Muscle layer of colon (tissue), 2 donors: ENCODE results near the gene TLE3.

Experiments
- H3K27ac ChIP-seq: one replicate; pipeline ENCODE4 v1.7.0; 2013; ENCODE audit warnings: low read depth, mild to moderate bottlenecking, low read length, moderate library complexity
- H3K27me3 ChIP-seq, 2 donors: one replicate each; pipeline ENCODE4 v1.7.0; 2013; ENCODE audit warnings: low read length in 2 of 2, mild to moderate bottlenecking in 2 of 2; ENCODE audit not compliant: insufficient read depth in 2 of 2, control insufficient read depth in 1 of 2
- H3K36me3 ChIP-seq: one replicate; pipeline ENCODE4 v1.7.0; 2013; ENCODE audit warnings: mild to moderate bottlenecking, low read length; ENCODE audit not compliant: insufficient read depth
- H3K4me1 ChIP-seq: one replicate; pipeline ENCODE4 v1.7.0; 2013; ENCODE audit warnings: mild to moderate bottlenecking, low read length; ENCODE audit not compliant: insufficient read depth
- H3K4me3 ChIP-seq, 2 donors: one replicate each; pipeline ENCODE4 v1.7.0; 2013; ENCODE audit warnings: low read length in 2 of 2, low read depth in 1 of 2, mild to moderate bottlenecking in 1 of 2, moderate library complexity in 1 of 2
- H3K9ac ChIP-seq: one replicate; pipeline ENCODE4 v1.7.0; 2013; ENCODE audit warnings: low read length
- H3K9me3 ChIP-seq: one replicate; pipeline ENCODE4 v1.7.0; 2013; ENCODE audit warnings: mild to moderate bottlenecking, low read length
- donor health status: abdominal sarcoma.
- donor health status: Adenocarcinoma of cecum.

TLE3 gene

GRCh38 chr15:70109531-70109930 is 11.8 kb upstream of the TLE3 start:
- H3K9ac ChIP-seq = no peak overlapping the region
- no peaks in the 10 kb centered on the region for H3K27me3 ChIP-seq
- no peak overlapping the region for H3K27ac ChIP-seq
- H3K4me3 ChIP-seq = no peak overlapping the region
- no peaks in the 10 kb centered on the region for H3K9me3 ChIP-seq
- peaks cover 9% of the 10 kb centered on the region for H3K4me1 ChIP-seq
- H3K36me3 ChIP-seq = no peaks in the 10 kb centered on the region

GRCh38 chr15:70103880-70104626 is 6.3 kb upstream of the TLE3 start:
- Histone ChIP-seq H3K9me3 (no peaks in the 10 kb centered on the region), H3K4me3 (no peak overlapping the region), H3K9ac (no peak overlapping the region), H3K27me3 (no peaks in the 10 kb centered on the region), H3K4me1 (peaks cover 19% of the 10 kb centered on the region), H3K27ac (no peak overlapping the region), H3K36me3 (no peaks in the 10 kb centered on the region)

GRCh38 chr15:70102827-70103226 is 5.1 kb upstream of the TLE3 start:
- Histone ChIP-seq H3K27ac (no peak overlapping the region), H3K9ac (no peak overlapping the region), H3K9me3 (no peaks in the 10 kb centered on the region), H3K4me1 (peaks cover 28% of the 10 kb centered on the region), H3K36me3 (no peaks in the 10 kb centered on the region), H3K4me3 (no peak overlapping the region), H3K27me3 (no peaks in the 10 kb centered on the region)

- Histone ChIP-seq H3K36me3 (no peaks in the 10 kb centered on the region), H3K27me3 (no peaks in the 10 kb centered on the region), H3K9ac (no peak overlapping the region), H3K4me1 (peaks cover 28% of the 10 kb centered on the region), H3K4me3 (no peak overlapping the region), H3K27ac (peak overlapping the region; percentile 97), H3K9me3 (no peaks in the 10 kb centered on the region)
These were observed 3.9 kb upstream of the TLE3 start for GRCh38 chr15:70101459-70102113.

- Histone ChIP-seq H3K9ac (no peak overlapping the region), H3K27me3 (no peaks in the 10 kb centered on the region), H3K27ac (peak overlapping the region; percentile 97), H3K4me1 (peaks cover 28% of the 10 kb centered on the region), H3K4me3 (peak overlapping the region in 1 of 2 donors; percentile 58), H3K9me3 (no peaks in the 10 kb centered on the region), H3K36me3 (no peaks in the 10 kb centered on the region)
These were observed 3.0 kb upstream of the TLE3 start for GRCh38 chr15:70100474-70101341.

GRCh38 chr15:70099967-70100473 is 2.3 kb upstream of the TLE3 start:
- Histone ChIP-seq H3K27ac (peak overlapping the region; percentile 97), H3K36me3 (no peaks in the 10 kb centered on the region), H3K4me1 (peaks cover 30% of the 10 kb centered on the region), H3K27me3 (no peaks in the 10 kb centered on the region), H3K9me3 (no peaks in the 10 kb centered on the region), H3K4me3 (peak overlapping the region in 1 of 2 donors; percentile 58), H3K9ac (no peak overlapping the region)

- Histone ChIP-seq H3K27ac (peak overlapping the region; percentile 97), H3K36me3 (no peaks in the 10 kb centered on the region), H3K9me3 (no peaks in the 10 kb centered on the region), H3K27me3 (no peaks in the 10 kb centered on the region), H3K4me1 (peaks cover 37% of the 10 kb centered on the region), H3K4me3 (peak overlapping the region; percentile 57 to 61), H3K9ac (peak overlapping the region; percentile 21)
These were observed 1.6 kb upstream of the TLE3 start for GRCh38 chr15:70099167-70099966.

- peaks cover 44% of the 10 kb centered on the region for H3K4me1 ChIP-seq
- peak overlapping the region; percentile 97 for H3K27ac ChIP-seq
- H3K4me3 ChIP-seq = peak overlapping the region; percentile 57 to 61
- peak overlapping the region; percentile 74 for H3K9ac ChIP-seq
- H3K9me3 ChIP-seq = no peaks in the 10 kb centered on the region
- H3K27me3 ChIP-seq = no peaks in the 10 kb centered on the region
- H3K36me3 ChIP-seq = no peaks in the 10 kb centered on the region
These were observed 897 bp upstream of the TLE3 start for GRCh38 chr15:70098461-70099166.

- Histone ChIP-seq H3K9ac (peak overlapping the region; percentile 74), H3K4me3 (peak overlapping the region in 1 of 2 donors; percentile 61), H3K27me3 (no peaks in the 10 kb centered on the region), H3K36me3 (peaks cover 2% of the 10 kb centered on the region), H3K9me3 (no peaks in the 10 kb centered on the region), H3K27ac (peak overlapping the region; percentile 97), H3K4me1 (peaks cover 49% of the 10 kb centered on the region)
These were observed 390 bp upstream of the TLE3 start for GRCh38 chr15:70098153-70098460.

GRCh38 chr15:70097063-70097320 is 725 bp downstream of the TLE3 start:
- peak overlapping the region; percentile 88 for H3K9ac ChIP-seq

More at GRCh38 chr15:70097063-70097320, 725 bp downstream of the TLE3 start:
- Histone ChIP-seq H3K4me3 (peak overlapping the region; percentile 92 to 99), H3K4me1 (peaks cover 58% of the 10 kb centered on the region), H3K27me3 (no peaks in the 10 kb centered on the region), H3K9me3 (no peaks in the 10 kb centered on the region), H3K36me3 (peaks cover 13% of the 10 kb centered on the region), H3K27ac (peak overlapping the region; percentile 97)
